H9 (cell line): Measurements from ENCODE around the gene TMPRSS9. TPM values are rescaled to one million over a fixed set of nuclear protein-coding genes. Genes with fewer than 3 reads are reported as not detected.

Experiments
- DNase-seq: peaks from one replicate; pipeline ENCODE4 v3.0.0-alpha.2; 2017
- H2AFZ ChIP-seq: one replicate; pipeline ENCODE4 v1.6.1; 2013; ENCODE audit warnings: mild to moderate bottlenecking, low read length, control low read depth, moderate library complexity
- H2AK5ac ChIP-seq: 2 replicates; pipeline ENCODE4 v1.6.1; 2013; ENCODE audit warnings: low read length, control low read depth, mixed read lengths; ENCODE audit not compliant: insufficient read length
- H2BK120ac ChIP-seq: one replicate; pipeline ENCODE4 v1.6.1; 2013; ENCODE audit warnings: low read depth, mild to moderate bottlenecking, low read length, control low read depth, inconsistent platforms; ENCODE audit not compliant: poor library complexity, severe bottlenecking
- H2BK12ac ChIP-seq: 2 replicates; pipeline ENCODE4 v1.6.1; 2013; ENCODE audit warnings: low read length, control low read depth, mixed read lengths, low read depth; ENCODE audit not compliant: insufficient read length
- H2BK15ac ChIP-seq: 2 replicates; pipeline ENCODE4 v1.6.1; 2013; ENCODE audit warnings: low read depth, low read length, control low read depth
- H2BK20ac ChIP-seq: one replicate; pipeline ENCODE4 v1.6.1; 2013; ENCODE audit warnings: low read depth, mild to moderate bottlenecking, low read length, control low read depth, inconsistent platforms; ENCODE audit not compliant: poor library complexity, severe bottlenecking
- H2BK5ac ChIP-seq: 2 replicates; pipeline ENCODE4 v1.6.1; 2013; ENCODE audit warnings: low read length, control low read depth, mixed read lengths; ENCODE audit not compliant: insufficient read length
- H3K14ac ChIP-seq: 2 replicates; pipeline ENCODE4 v1.6.1; 2013; ENCODE audit warnings: low read length, control low read depth; ENCODE audit not compliant: insufficient read depth
- H3K18ac ChIP-seq: 2 replicates; pipeline ENCODE4 v1.6.1; 2013; ENCODE audit warnings: low read depth, mild to moderate bottlenecking, mixed read lengths, low read length, control low read depth; ENCODE audit not compliant: insufficient read length
- H3K23ac ChIP-seq: 2 replicates; pipeline ENCODE4 v1.6.1; 2013; ENCODE audit warnings: low read length, control low read depth, mixed read lengths, low read depth; ENCODE audit not compliant: insufficient read length
- H3K23me2 ChIP-seq: 2 replicates; pipeline ENCODE4 v1.6.1; 2013; ENCODE audit warnings: low read depth, mild to moderate bottlenecking, mixed read lengths, low read length, control low read depth; ENCODE audit not compliant: insufficient read length, poor library complexity, severe bottlenecking
- H3K27ac ChIP-seq: 2 replicates; pipeline ENCODE4 v1.5.1; 2013; ENCODE audit warnings: low read length, control low read depth, mixed read lengths, low read depth; ENCODE audit not compliant: insufficient read length
- H3K27me3 ChIP-seq: 2 replicates; pipeline ENCODE4 v1.6.1; 2013; ENCODE audit warnings: low read length, control low read depth, inconsistent platforms; ENCODE audit not compliant: insufficient read depth
- H3K4ac ChIP-seq: 2 replicates; pipeline ENCODE4 v1.6.1; 2013; ENCODE audit warnings: low read depth, mild to moderate bottlenecking, control low read depth, inconsistent platforms, low read length, moderate library complexity
- H3K4me1 ChIP-seq: 2 replicates; pipeline ENCODE4 v1.6.1; 2013; ENCODE audit warnings: low read length, control low read depth, inconsistent platforms; ENCODE audit not compliant: insufficient read depth
- H3K4me2 ChIP-seq: 2 replicates; pipeline ENCODE4 v1.6.1; 2013; ENCODE audit warnings: low read length, control low read depth, mixed read lengths; ENCODE audit not compliant: insufficient read length, insufficient read depth
- H3K56ac ChIP-seq: 2 replicates; pipeline ENCODE4 v1.6.1; 2013; ENCODE audit warnings: low read depth, mild to moderate bottlenecking, mixed read lengths, low read length, control low read depth; ENCODE audit not compliant: insufficient read length
- H3K79me1 ChIP-seq: 2 replicates; pipeline ENCODE4 v1.6.1; 2013; ENCODE audit warnings: low read depth, mild to moderate bottlenecking, moderate library complexity, low read length, control low read depth, inconsistent platforms; ENCODE audit not compliant: insufficient read depth, poor library complexity, severe bottlenecking
- H3K79me2 ChIP-seq: 2 replicates; pipeline ENCODE4 v1.6.1; 2013; ENCODE audit warnings: low read length, control low read depth, inconsistent platforms; ENCODE audit not compliant: insufficient read depth
- H3K9ac ChIP-seq: 2 replicates; pipeline ENCODE4 v1.6.1; 2013; ENCODE audit warnings: low read length, control low read depth, mixed read lengths; ENCODE audit not compliant: insufficient read length; ENCODE audit errors: extremely low read depth
- H3K9me3 ChIP-seq: one replicate; pipeline ENCODE4 v1.6.1; 2013; ENCODE audit warnings: low read depth, low read length, inconsistent platforms; ENCODE audit not compliant: control insufficient read depth
- H3T11ph ChIP-seq: one replicate; pipeline ENCODE4 v1.6.1; 2013; ENCODE audit warnings: mild to moderate bottlenecking, low read length, control low read depth, inconsistent platforms
- H4K20me1 ChIP-seq: one replicate; pipeline ENCODE4 v1.6.1; 2013; ENCODE audit not compliant: control insufficient read depth, insufficient read length, insufficient read depth
- H4K5ac ChIP-seq: 2 replicates; pipeline ENCODE4 v1.6.1; 2013; ENCODE audit warnings: low read depth, mild to moderate bottlenecking, mixed read lengths, low read length, control low read depth; ENCODE audit not compliant: insufficient read length
- H4K8ac ChIP-seq: replicated peaks from 2 replicates; pipeline ENCODE4 v1.6.1; 2013; ENCODE audit warnings: low read length, control low read depth, mixed read lengths, low read depth; ENCODE audit not compliant: insufficient read length
- H4K91ac ChIP-seq: 2 replicates; pipeline ENCODE4 v1.6.1; 2013; ENCODE audit warnings: low read depth, mild to moderate bottlenecking, moderate library complexity, mixed read lengths, low read length, control low read depth; ENCODE audit not compliant: insufficient read length
- H3K27ac Mint-ChIP-seq, 3 experiments: 2 replicates in 2 of 3; 3 replicates in 1 of 3; pipeline ENCODE4 v1.8.0; 2020 to 2021; ENCODE audit warnings: mixed read lengths in 3 of 3, mild to moderate bottlenecking in 1 of 3, moderate library complexity in 1 of 3
- H3K27me3 Mint-ChIP-seq: 2 replicates; pipeline ENCODE4 v1.8.0; 2021; ENCODE audit warnings: low read depth, mild to moderate bottlenecking, moderate library complexity, mixed read lengths
- H3K36me3 Mint-ChIP-seq, 3 experiments: 2 replicates in 2 of 3; 3 replicates in 1 of 3; pipeline ENCODE4 v1.8.0; 2020 to 2021; ENCODE audit warnings: low read depth in 3 of 3, mixed read lengths in 3 of 3; ENCODE audit not compliant: insufficient read depth in 1 of 3
- H3K4me1 Mint-ChIP-seq, 2 experiments: 2 replicates each; pipeline ENCODE4 v1.8.0; 2020; ENCODE audit warnings: mixed read lengths in 2 of 2
- H3K4me3 Mint-ChIP-seq, 2 experiments: 2 replicates in 1 of 2; 3 replicates in 1 of 2; pipeline ENCODE4 v1.8.0; 2020 to 2021; ENCODE audit warnings: mild to moderate bottlenecking in 2 of 2, mixed read lengths in 2 of 2, moderate library complexity in 1 of 2
- H3K9me3 Mint-ChIP-seq, 2 experiments: 2 replicates in 1 of 2; 3 replicates in 1 of 2; pipeline ENCODE4 v1.8.0; 2020; ENCODE audit warnings: mild to moderate bottlenecking in 2 of 2, mixed read lengths in 2 of 2, moderate library complexity in 1 of 2
- CTCF ChIP-seq: fragments of 200-600 bp; sonication (generic); conservative IDR thresholded peaks from 3 replicates; pipeline ENCODE4 v1.8.0; 2021; ENCODE audit warnings: antibody characterized with exemption, mild to moderate bottlenecking
- WGBS: extraction: QIAGEN DNeasy Blood & Tissue Kit; methylation state at CpG from one replicate; pipeline ENCODE4 v1.1.7; 2013; ENCODE audit warnings: missing lambda C conversion rate, low lambda C conversion rate, mixed read lengths; ENCODE audit not compliant: insufficient read length; ENCODE audit errors: extremely low coverage; 5-methylcytosine and 5-hydroxymethylcytosine counted together
- total RNA-seq: library from RNA; stranded (reverse); gene quantifications from 2 replicates; pipeline ENCODE4 v1.2.1, GENCODE V29; 2021

Gene TMPRSS9
- total RNA-seq, 1 experiment from 2014 or later = 0.24 TPM

GRCh38 chr19:2436384-2436783, 76.3 kb downstream of the TMPRSS9 start:
- Histone ChIP-seq H3K23me2 (no peaks in the 10 kb centered on the region), H2BK12ac (no peak overlapping the region), H2BK15ac (no peak overlapping the region), H3K27me3 (no peaks in the 10 kb centered on the region), H2BK120ac (no peak overlapping the region), H3K9me3 (no peaks in the 10 kb centered on the region), H3T11ph (no peak overlapping the region), H3K23ac (no peak overlapping the region), H2AK5ac (no peak overlapping the region), H3K4ac (no peak overlapping the region), H3K9ac (no peak overlapping the region), H4K5ac (no peak overlapping the region), H3K56ac (no peak overlapping the region), H4K8ac (no peak overlapping the region), H3K4me2 (no peak overlapping the region), H3K27ac (no peak overlapping the region), H4K91ac (no peak overlapping the region), H3K14ac (no peak overlapping the region), H3K4me1 (no peaks in the 10 kb centered on the region), H3K18ac (no peak overlapping the region), H3K79me2 (no peaks in the 10 kb centered on the region), H2AFZ (no peak overlapping the region), H4K20me1 (no peaks in the 10 kb centered on the region), H3K79me1 (no peaks in the 10 kb centered on the region), H2BK20ac (no peak overlapping the region), H2BK5ac (no peak overlapping the region)
- Mint-ChIP-seq H3K27ac (no peak overlapping the region), H3K9me3 (no peaks in the 10 kb centered on the region; a peak in 1 of 5 replicates), H3K27me3 (peaks cover 1% of the 10 kb centered on the region; the same call in 1 of the 2 replicates), H3K4me1 (no peaks in the 10 kb centered on the region), H3K4me3 (no peak overlapping the region), H3K36me3 (peaks cover 20 to 50% (median 48%) of the 10 kb centered on the region in 3 experiments; a peak in 6 of 7 replicates)
- no CpG with 5 or more reads among the region's 39 CpGs for WGBS
- DNase-seq = no peak
- TF ChIP-seq CTCF = no peak
